HK-2 (cell line): Measurements from ENCODE around the gene LRRC4C.
A peak's percentile ranks its signal among the peaks of the same experiment; 100 is the strongest.

Source experiments
- DNase-seq: peaks from one replicate; pipeline ENCODE4 v3.0.0-alpha.2; 2018; ENCODE audit not compliant: unreplicated experiment

LRRC4C gene

GRCh38 chr11:40491341-40491740 lies 968.1 kb downstream of the LRRC4C start:
- DNase-seq, result no peak

- no peak for DNase-seq
Observed at GRCh38 chr11:40467771-40468170, 991.7 kb downstream of the LRRC4C start.

GRCh38 chr11:40445391-40445790 lies 1014.1 kb downstream of the LRRC4C start:
- peak; percentile 71 for DNase-seq

- no peak for DNase-seq
Observed at GRCh38 chr11:40444151-40444550, 1015.3 kb downstream of the LRRC4C start.

GRCh38 chr11:40435344-40435743 lies 1024.1 kb downstream of the LRRC4C start:
- DNase-seq, result no peak

- DNase-seq, result no peak
Observed at GRCh38 chr11:40434926-40435325, 1024.5 kb downstream of the LRRC4C start.

- no peak for DNase-seq
Observed at GRCh38 chr11:40432358-40432757, 1027.1 kb downstream of the LRRC4C start.

- DNase-seq, result no peak
Observed at GRCh38 chr11:40425168-40425567, 1034.3 kb downstream of the LRRC4C start.

- DNase-seq, result no peak
Observed at GRCh38 chr11:40421208-40421981, 1038.1 kb downstream of the LRRC4C start.

GRCh38 chr11:40417627-40418026 lies 1041.8 kb downstream of the LRRC4C start:
- no peak for DNase-seq

GRCh38 chr11:40407355-40407754 lies 1052.1 kb downstream of the LRRC4C start:
- no peak for DNase-seq

- no peak for DNase-seq
Observed at GRCh38 chr11:40405614-40406013, 1053.8 kb downstream of the LRRC4C start.

- DNase-seq, result no peak
Observed at GRCh38 chr11:40403321-40403720, 1056.1 kb downstream of the LRRC4C start.

GRCh38 chr11:40401132-40401853 lies 1058.2 kb downstream of the LRRC4C start:
- no peak for DNase-seq

GRCh38 chr11:40397141-40397540 lies 1062.3 kb downstream of the LRRC4C start:
- no peak for DNase-seq

- DNase-seq, result no peak
Observed at GRCh38 chr11:40393511-40393910, 1065.9 kb downstream of the LRRC4C start.

- no peak for DNase-seq
Observed at GRCh38 chr11:40391679-40392078, 1067.8 kb downstream of the LRRC4C start.

GRCh38 chr11:40388097-40388818 lies 1071.2 kb downstream of the LRRC4C start:
- DNase-seq, result peak; percentile 7

GRCh38 chr11:40387240-40387980 lies 1072.0 kb downstream of the LRRC4C start:
- DNase-seq, result no peak

- DNase-seq, result no peak
Observed at GRCh38 chr11:40384991-40385390, 1074.5 kb downstream of the LRRC4C start.

- DNase-seq, result no peak
Observed at GRCh38 chr11:40381481-40381880, 1078.0 kb downstream of the LRRC4C start.

- no peak for DNase-seq
Observed at GRCh38 chr11:40380835-40381234, 1078.6 kb downstream of the LRRC4C start.
